ENCODE data around the gene CLEC4M.
"Not testable (repeated sequence)": the region's sequence is repeated elsewhere in the genome, so short reads cannot be mapped to it uniquely, and the experiment has no call there.

The CLEC4M gene

GRCh38 chr19:7742575-7742974 is 20.5 kb upstream of the CLEC4M start:
- DNase-seq (ENCODE audit: low read depth), result no peak

- no peak for DNase-seq (ENCODE audit: low read depth)
Observed at GRCh38 chr19:7742991-7743390, 20.1 kb upstream of the CLEC4M start.

GRCh38 chr19:7743425-7743841 is 19.6 kb upstream of the CLEC4M start:
- no peak for DNase-seq (ENCODE audit: low read depth)

- DNase-seq (ENCODE audit: low read depth), result no peak
Observed at GRCh38 chr19:7744199-7744786, 18.8 kb upstream of the CLEC4M start.

GRCh38 chr19:7744871-7745650 is 18.0 kb upstream of the CLEC4M start:
- DNase-seq (ENCODE audit: low read depth), result no peak

- DNase-seq (ENCODE audit: low read depth), result not testable (repeated sequence)
Observed at GRCh38 chr19:7746306-7746705, 16.7 kb upstream of the CLEC4M start.

- DNase-seq (ENCODE audit: low read depth), result no peak
Observed at GRCh38 chr19:7746903-7747884, 15.8 kb upstream of the CLEC4M start, which contains the start of gene CD209. Gene CD209 (minus strand): TSS chr19:7747534. CDS start chr19:7747511, 23 bp downstream.

- DNase-seq (ENCODE audit: low read depth), result no peak
Observed at GRCh38 chr19:7748171-7748570, 14.9 kb upstream of the CLEC4M start.

GRCh38 chr19:7748756-7749155 is 14.3 kb upstream of the CLEC4M start:
- no peak for DNase-seq (ENCODE audit: low read depth)

GRCh38 chr19:7751157-7751783 is 11.8 kb upstream of the CLEC4M start:
- DNase-seq (ENCODE audit: low read depth), result no peak

- DNase-seq (ENCODE audit: low read depth), result no peak
Observed at GRCh38 chr19:7756258-7756657, 6.8 kb upstream of the CLEC4M start.

GRCh38 chr19:7757358-7757757 is 5.7 kb upstream of the CLEC4M start:
- no peak for DNase-seq (ENCODE audit: low read depth)

GRCh38 chr19:7759156-7759555 is 3.9 kb upstream of the CLEC4M start:
- no peak for DNase-seq (ENCODE audit: low read depth)

GRCh38 chr19:7763696-7764095 is 653 bp downstream of the CLEC4M start:
- DNase-seq (ENCODE audit: low read depth), result no peak

- DNase-seq (ENCODE audit: low read depth), result not testable (repeated sequence)
Observed at GRCh38 chr19:7764157-7764556, 1.1 kb downstream of the CLEC4M start.

- DNase-seq (ENCODE audit: low read depth), result not testable (repeated sequence)
Observed at GRCh38 chr19:7765043-7765442, 2.0 kb downstream of the CLEC4M start.

- DNase-seq (ENCODE audit: low read depth), result no peak
Observed at GRCh38 chr19:7766535-7766934, 3.5 kb downstream of the CLEC4M start.

- no peak for DNase-seq (ENCODE audit: low read depth)
Observed at GRCh38 chr19:7767487-7767886, 4.4 kb downstream of the CLEC4M start.

- DNase-seq (ENCODE audit: low read depth), result no peak
Observed at GRCh38 chr19:7769171-7769570, 6.1 kb downstream of the CLEC4M start.

- no peak for DNase-seq (ENCODE audit: low read depth)
Observed at GRCh38 chr19:7771072-7771471, 8.0 kb downstream of the CLEC4M start.

GRCh38 chr19:7772752-7773291 is 9.8 kb downstream of the CLEC4M start:
- DNase-seq (ENCODE audit: low read depth), result no peak

GRCh38 chr19:7773841-7774240 is 10.8 kb downstream of the CLEC4M start:
- no peak for DNase-seq (ENCODE audit: low read depth)

Measured in non-pigmented ciliary epithelial cell (primary cell).